RPMI8226 (cell line): ENCODE measurements around the gene CMTM1.

Experiments
- DNase-seq: peaks from one replicate; pipeline ENCODE4 v3.0.0-alpha.2; 2015

Gene CMTM1

DNA sequence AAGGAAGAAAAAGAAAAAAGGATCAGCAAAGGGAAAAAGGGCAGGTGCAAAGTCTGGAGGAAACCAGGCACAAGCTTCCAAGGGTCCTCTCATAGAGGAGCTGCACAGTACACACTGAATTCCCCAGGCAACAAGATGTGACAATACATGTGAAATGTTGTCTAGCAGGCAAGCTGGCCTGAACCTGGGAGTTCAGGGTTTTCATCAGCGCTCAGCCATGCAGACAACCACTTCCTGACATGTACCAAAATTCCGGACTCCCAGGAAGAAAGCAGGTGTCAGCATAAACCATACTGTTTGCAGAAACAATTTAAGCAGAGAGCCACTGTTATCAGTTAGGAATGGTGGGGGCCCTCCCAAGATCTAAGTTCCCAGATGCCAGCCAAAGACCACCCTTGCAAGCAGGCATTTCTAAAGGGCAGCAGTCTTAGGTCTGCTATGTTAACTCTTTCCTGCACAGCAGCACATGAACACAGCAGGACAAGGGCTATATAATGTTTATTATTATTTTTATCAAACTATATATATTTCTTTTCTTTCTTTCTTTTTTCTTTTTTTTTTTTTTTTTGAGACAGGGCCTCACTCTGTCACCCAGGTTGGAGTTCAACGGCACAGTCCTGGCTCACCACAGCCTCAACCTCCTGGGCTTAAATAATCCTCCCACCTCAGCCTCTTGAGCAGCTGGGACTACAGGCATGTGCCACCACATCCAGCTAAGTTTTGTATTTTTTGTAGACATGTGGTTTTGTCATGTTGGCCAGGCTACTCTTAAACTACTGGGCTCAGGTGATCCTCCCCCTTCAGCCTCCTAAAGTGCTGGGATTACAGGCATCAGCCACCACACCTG, 26.4 kb upstream of the CMTM1 start:
- peak; percentile 30 for DNase-seq

DNA sequence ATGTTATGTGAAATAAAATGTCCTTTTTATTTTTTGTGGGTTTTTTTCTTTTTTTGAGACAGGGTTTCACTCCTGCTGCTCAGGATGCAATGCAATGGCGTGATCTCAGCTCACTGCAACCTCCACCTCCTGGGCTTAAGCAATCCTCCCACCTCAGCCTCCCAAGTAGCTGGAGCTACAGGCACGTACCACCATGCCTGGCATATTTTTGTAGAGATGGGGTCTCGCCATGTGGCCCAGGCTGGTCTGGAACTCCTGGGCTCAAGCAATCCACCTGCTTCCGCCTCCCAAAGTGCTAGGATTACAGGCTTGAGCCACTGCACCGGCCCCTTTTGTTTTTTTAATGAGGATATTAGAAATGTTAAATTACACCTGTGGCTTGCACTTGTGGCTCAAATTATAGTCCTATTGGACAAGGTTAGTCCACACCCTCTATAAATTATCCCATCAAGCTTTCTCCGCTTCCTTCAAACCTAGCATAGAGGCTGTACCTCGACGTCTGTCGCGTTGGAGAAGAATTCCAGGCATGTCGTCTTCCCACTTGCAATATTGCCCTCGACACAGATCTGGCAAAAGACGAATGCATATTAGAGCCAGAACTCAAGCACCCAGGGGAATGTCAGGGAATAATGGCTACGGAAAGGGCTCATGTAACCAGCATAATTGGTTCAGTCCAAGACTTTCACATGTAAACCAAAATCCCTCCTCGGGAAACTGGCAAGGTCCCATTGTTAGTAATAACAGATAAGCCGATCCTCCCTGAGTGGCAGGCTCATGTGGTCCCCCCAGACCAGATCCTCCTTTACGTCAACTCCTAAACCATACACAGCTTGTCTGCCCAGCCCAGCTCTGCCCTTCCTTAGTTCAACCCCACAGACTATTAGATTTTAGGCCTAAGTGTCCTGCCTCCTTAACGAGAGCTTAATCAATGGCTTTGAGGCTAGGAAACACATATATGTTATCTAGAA, 24.6 kb upstream of the CMTM1 start:
- DNase-seq: no peak

DNA sequence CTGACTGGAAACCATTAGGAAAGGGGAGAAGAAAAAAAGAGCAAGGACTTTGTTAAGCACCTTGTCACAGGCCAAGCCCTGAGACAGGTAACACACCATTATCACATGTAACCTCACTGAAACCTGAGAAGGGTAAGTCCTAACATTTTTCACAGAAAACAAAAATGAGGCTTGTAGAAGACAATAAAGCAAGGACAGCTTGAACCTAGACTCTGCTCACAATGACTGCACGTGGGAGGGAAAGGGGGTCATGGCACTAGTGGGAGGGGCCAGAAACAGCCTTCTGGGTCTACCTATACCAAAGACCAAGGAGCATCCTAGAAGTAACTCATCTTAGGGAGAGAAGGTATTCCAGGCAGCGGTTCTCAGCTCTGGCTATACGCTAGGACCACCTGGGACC, 23.8 kb upstream of the CMTM1 start:
- no peak for DNase-seq

DNA sequence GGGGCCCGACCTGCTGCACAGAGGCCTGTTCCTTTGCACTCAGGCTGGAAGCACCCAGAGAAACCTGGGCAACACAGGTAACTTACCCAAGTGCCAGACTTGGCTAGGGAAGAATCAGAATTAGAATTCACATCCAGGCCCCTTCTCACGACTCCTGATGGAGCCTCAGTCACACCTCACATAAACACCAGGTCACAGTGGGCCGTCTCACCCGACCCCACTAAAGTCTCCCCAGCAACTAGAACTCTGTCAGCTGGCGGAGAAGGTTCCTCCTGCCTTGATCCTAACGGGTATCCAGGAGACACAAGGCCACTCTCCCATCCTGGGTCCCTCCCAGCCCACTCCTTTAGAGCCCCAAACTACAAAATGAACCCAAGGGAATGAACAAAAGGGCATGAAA, 22.7 kb upstream of the CMTM1 start:
- no peak for DNase-seq

DNA sequence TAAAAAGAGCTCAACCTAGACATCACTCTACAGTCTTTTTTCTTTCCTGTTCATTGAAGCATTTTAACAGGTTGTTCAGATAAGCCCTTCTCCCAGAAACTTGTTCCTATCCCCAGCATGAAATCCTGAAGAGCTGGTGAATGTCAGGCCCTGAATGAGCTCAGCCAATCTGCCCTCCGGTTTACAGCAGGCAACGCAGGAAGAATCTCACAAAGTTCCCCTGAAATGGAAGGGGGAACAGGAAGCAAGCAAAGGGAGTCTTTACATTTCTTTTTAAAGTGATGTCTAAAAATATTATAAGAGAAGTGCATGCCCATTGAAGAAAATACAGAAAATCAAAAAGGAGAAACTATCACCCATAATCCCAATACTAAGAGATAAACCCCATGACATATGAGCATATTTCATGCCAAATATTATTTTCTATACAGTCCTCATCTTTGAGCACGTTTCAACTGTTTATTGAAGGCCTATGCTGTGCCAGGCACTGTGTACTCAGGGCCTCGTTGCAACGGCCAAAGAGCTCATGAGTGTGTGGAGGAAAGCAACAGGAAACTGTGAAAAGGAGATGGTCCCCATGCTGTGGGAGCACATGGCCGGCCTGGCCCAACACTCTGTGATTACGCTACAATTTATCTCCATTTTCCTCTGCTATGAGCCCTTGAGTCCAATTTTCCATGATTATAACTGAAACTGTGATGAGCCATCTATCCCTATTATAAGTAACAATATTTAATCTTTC, 22.1 kb upstream of the CMTM1 start:
- no peak for DNase-seq

DNA sequence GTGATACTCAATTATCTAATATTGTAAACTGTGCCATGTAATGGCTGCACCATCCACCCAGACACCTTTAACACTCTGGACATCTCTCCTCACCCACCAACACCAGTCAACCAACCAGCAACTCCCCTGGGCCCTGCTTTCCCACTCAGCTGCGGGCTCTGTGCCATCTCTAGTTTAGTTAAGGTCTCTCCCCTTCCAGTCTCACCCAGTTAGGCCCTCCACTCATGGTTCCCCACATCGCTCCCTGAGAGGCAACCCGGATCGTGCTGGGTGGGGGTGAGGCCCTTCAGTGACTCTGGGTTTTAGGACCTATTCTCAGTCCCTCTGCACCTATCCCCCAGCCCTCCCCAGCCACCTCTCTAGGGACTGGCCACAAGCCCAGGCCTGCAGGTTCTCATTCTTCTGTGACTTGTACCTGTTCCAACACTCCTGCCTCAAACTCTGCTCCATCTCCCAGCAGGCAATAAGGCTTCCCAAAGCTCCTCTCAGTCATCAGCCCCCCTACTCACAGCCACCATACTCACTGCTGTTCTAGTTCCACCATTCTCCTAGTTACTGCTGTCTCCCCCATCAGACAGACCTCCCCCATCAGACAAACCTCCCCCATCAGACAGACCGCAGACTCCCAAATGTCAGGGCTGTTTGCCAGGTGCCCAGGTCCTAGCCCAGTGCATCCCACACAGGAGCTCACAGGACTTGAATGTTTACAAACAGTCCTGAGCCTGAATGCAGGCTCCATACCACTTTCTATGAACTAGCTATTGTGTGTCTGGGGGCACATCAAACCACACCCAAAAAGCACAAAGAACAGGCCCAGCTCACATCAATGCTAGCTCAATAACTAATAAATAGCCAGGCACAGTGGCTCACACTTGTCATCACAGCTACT, 18.9 kb upstream of the CMTM1 start:
- no peak for DNase-seq

DNA sequence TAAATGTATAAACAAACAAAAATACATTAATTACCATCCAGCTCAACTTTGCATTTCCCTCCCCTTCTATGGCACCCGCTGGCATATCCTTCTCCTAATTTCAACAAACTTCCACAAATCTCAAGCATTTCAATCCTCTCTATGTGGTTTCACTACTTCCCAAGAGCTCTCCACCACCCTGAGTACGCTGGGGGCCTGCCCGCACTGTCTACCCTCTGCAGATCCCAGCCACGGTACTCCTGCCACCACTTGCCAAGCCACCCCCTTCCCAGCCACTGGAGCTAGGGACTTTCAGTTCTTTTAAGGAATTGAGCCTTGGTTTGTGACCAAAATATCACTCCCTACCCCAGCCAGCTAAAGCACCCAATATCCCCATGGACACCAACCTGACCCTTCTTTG, 18.2 kb upstream of the CMTM1 start:
- no peak for DNase-seq

DNA sequence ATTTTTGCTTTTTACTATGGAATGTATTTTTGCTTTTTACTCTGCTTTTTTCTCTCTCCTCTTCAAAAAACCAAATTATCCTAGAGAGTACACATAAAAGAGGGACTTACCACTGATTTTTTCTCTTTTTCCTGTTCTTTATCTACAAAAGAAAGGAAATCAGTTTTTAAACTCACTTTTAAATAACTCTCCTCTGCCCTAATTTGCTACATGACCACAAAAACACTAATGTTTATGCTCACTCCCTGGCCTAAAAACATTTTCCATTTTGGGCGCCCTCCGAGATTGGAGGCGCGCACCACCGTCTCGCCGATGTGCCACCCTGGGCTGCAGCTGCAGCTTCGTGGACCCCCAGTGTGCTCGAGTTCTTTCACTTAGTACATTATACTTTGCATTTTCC, 17.4 kb upstream of the CMTM1 start:
- no peak for DNase-seq

DNA sequence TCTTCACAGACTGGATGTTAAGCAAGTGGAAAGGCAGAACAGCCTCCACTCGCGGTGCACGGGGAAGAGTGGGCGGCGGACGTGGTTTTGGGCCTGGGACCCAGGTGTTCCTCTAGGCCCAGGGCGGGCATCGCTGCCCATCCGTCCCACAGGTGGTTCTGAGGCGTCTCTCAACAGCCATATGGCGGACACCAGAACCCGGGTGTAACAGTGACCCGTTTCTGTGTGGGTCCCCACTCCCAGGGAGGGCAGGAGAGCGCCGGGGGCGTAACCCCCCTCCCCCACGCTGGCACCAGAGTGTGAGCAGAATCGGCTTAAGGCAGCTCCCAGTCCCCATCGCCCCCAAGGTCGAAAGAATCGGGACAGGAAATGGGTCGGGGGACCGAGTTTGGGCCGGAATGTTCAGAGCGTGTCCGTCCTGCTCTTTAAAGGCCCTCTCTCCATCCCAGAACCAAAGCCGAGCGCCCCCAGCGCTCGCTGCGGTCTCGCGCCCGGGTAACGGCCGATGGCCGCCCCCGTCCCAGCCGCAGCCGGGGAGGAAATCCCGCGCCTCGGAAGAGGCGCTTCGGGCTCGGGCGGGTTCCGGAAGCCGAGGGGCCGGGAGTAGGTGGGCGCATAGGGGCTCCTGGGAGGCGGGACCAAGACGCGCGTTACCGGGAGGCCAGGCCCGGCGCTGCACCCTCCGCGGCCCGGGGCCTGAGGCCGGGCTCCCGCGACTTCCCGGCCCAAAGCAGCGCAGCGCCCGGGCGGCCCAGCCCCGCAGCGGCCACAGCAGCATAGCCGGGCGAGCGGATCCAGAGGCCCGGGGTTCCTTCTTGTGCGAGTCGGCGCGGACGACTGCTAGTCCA, 16.7 kb upstream of the CMTM1 start, which contains the start of gene TK2:
TSS of gene TK2 (minus strand) at position 839 of the 848 bp plus-strand sequence. CDS start at position 778, 61 bp downstream.
- peak; percentile 63 for DNase-seq

DNA sequence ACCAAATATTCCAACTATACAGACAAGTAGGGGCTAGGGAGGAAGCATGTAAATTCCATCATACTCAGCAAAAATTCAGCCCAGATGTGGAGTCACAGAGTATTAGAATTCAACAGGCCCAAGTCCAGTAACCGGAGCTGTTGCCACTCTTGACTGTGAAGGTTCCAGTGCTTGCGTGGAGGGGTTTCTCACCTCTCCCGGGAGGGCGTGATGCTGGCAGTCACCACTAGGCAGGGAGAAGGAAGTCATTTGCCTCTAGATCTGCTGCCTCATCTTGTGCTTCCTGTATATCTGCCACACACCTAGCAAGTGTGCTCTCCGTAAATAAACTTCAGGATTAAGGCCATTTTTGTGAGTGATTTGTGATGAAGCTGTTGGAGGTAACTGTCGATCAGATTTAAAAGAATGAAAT, 14.9 kb upstream of the CMTM1 start:
- peak; percentile 80 for DNase-seq

DNA sequence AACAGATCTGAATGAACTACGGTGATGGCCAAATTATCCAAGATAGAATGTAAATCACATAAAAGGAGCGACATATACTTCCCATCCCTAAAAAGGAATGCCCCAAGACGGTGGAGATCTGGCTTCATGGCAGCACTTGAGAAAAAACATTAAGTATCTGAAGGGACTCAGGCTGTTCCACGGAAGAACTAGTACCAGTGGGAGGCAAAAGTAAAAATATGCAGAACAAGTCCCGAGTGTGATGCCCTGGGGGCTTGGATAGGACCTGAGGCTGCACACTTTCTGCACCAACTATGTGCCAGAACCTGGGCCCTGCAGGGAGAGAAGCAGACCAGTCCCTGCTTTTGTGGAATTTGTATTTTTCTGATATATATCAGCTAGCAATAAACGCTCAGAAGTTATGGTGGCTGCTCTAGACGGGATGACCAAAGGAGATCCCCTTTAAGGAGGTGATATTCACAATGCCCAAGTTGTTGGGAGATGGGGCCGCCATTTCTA, 14.4 kb upstream of the CMTM1 start:
- peak; percentile 39 for DNase-seq

DNA sequence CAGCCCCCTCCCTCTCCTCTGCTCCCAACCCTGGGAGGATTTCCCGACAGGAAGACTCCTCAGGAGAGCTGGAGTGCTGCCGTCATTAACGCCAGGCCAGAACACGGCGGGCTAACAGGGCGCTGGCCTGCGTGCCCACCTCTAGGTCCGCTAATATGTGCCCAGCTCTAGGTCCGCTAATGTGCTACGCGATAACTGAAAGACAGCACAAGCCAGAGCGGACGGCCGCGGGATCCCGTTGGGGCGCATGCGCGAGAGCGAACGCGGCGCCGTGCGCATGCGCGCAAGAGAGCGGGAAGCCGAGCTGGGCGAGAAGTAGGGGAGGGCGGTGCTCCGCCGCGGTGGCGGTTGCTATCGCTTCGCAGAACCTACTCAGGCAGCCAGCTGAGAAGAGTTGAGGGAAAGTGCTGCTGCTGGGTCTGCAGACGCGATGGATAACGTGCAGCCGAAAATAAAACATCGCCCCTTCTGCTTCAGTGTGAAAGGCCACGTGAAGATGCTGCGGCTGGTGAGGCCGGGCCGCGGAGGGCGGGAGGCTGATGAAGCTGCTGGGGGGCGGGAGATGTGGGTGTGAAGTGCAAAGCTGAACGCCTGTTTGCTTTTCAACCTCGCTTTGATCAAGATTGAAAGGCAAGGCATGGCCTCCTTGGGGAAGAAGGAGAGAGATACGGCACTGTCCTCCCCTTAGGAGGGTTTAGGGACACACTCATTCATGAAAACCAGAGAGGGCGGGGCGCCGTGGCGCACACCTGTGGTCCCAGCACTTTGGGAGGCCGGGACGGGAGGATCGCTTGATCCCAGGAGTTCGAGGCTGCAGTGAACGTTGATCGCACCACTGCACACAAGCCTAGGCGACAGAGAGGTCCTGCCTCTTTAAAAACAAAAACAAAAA, 13.7 kb upstream of the CMTM1 start, which contains the start of gene CKLF:
TSS of gene CKLF (plus strand) at position 291 of the 892 bp plus-strand sequence. CDS start at position 431, 140 bp downstream.
- DNase-seq: peak; percentile 96

DNA sequence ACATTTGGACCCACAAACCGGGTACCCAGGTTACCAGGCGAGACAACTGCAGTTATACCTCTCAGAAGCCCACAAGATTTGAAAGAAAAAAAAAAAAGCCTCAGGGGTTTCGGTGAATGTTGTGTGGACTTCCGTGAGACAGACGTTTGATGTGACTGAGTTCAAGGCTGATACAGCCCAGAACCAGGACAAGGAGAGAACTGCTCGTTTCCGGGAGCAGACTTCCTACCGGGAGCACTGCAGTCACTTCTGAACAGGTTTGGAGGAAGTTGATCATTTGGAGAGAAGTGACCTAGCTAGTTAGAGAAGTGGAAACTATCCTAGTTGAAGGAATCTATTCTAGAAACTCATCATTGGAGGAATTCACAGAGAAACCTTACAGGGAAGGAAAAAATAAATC, 13.0 kb upstream of the CMTM1 start:
- DNase-seq: peak; percentile 15

DNA sequence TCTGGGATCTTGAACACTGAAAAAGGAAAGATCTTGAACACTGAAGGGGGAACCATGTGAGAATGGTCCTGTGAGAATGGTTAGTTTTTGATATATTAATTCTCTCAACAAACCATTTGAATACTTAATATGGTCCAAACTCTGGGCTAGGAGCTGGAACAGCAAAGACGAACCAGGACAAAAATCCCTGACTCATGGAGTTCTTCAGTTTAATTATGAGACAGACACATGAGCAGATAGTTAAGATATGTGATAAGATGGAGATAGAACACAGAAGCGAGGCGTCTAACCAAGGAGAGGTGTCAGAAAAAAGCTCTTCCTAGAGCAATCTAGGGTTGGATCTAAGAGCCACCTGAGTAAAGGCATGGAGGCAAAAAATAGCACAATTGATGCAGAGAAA, 12.2 kb upstream of the CMTM1 start:
- no peak for DNase-seq

DNA sequence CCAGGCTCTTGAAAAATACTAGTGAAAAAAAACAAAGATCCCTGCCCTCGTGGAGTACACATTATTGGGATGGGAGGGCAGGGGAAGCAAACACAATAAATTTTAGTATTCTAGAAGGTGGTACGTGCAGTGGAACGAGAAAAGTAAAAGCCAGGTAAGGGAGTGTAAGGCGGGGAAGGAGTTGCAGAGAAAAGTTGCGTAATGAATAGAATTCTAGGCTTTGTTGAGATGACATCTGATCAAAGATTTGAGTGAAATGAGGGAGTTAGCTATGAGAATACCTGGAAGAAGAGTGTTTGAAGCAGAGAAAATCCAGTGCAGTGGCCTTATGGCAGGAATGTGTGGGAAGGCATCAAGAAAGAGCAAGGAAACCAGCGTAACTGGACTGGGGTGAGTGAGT, 11.7 kb upstream of the CMTM1 start:
- no peak for DNase-seq

DNA sequence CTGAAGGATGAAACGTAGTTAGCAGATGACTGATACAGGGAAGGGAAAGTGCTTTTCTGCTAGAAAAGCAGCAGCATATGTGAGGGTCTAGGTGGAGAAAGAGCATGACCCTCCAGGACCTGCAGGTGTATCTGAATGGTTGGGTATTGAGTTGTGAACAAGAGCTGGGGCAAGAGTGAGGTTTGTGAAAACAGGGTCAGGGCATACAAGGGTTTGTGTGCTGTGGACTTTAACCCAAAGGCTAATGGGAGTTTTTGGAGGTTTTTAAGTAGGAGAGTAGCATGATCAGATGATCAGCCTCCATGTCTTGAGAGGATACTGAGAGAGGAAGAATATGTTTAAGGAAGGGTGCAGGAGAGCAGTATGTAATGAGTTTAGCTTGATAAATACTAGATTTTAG, 6.1 kb upstream of the CMTM1 start:
- DNase-seq: no peak

DNA sequence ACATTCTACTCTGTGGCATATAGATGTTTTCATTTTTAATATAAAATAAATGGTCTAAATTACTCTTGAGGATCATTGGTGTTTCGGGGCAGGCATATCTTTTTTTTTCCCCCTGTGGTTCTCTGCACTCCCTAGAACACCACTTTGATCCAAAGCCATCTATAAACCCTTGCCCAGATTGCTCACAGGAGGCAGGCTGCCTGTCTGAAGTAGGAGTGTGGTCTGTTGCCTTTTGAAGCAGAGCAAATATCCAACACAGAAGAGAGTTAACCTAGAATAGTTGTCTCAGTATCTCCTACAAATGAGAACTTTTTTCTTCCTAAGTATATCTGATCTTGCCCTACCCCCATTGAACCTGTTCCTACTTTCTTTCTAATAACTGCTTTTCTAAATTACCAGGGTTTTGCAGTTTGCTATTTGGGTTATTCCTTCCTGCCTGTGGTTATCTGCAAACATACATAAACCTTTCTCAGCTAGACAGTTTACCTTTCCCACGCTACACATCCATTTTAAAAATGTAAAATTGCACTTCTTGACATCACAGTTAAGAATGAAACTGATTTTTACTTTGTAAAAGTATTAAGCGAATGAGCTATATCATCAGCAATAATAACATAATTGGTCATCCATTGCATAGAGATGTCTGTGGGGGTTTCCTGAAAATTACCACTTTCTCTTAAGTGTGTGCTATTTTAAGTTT, 4.7 kb upstream of the CMTM1 start:
- DNase-seq: no peak

DNA sequence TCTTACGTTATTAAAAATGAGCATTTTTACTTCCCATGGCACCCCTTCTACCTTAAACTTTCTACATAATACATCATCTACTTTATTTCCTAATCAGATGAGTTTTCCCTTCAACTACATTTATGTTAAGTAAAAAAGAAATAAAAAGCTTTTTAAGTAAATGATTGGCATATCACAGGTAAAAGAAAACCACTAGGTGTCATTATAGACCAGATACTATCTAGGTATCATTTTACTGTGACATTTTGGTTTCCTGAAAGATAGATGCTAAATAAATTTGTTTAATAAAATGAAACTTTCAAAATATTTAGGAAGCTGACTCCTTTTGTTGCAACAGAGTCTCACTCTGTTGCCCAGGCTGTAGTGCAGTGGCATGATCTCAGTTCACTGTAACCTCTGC, 3.8 kb upstream of the CMTM1 start:
- no peak for DNase-seq

DNA sequence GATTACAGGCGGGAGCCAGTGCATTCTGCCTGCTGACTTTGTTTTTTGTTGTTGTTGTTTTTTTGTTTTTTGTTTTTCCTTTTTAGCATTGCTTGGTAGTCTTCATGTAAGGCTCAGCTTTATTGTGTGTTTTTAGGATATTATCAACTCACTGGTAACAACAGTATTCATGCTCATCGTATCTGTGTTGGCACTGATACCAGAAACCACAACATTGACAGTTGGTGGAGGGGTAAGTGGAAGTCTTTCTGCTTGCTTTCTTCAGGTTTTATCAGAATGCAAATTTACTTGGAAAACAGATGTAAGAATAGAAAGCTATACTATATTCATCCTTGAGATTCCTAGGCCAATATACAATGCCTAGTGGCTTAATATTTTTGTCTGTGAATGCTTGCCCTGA, 3.3 kb upstream of the CMTM1 start:
- no peak for DNase-seq
